K562 (cell line): ENCODE results near the gene MAPKAPK3. TPM values are rescaled to one million over a fixed set of nuclear protein-coding genes. Genes with fewer than 3 reads are reported as not detected.

Experiments
- ATAC-seq: fragments of 200-7000 bp; cut with Tn5 transposase; 3 replicates; pipeline ENCODE4 v1.9.1; 2020; ENCODE audit warnings: moderate library complexity
- BruUV-seq: library from RNA; stranded (reverse); fragments of 400-500 nt; replicated peaks from 2 replicates; lab custom pipeline; 2021; lab: Mats Ljungman, UMichigan
- CTCF ChIA-PET: fragments of 300-600 bp; formaldehyde crosslinking; extraction: SDS; loops from one replicate; lab custom pipeline; 2021; ENCODE audit warnings: low intra/inter-chr PET ratio; lab: Yijun Ruan, JAX
- POLR2A ChIA-PET: fragments of 300-600, 350-650 bp; sonication (Branson Sonifier 250); formaldehyde crosslinking; extraction: SDS; loops from one replicate; lab custom pipeline; 2021; ENCODE audit warnings: antibody characterized with exemption, inconsistent platforms; lab: Yijun Ruan, JAX
- DNase-seq, 4 experiments: peaks; one replicate each; pipeline versions ENCODE4 v3.0.0 to v3.0.0-alpha.2; 2011 to 2018; ENCODE audit warnings: low spot score in 3 of 4, mixed read lengths in 3 of 4; ENCODE audit errors: extremely low read depth in 1 of 4
- FAIRE-seq: peaks from 2 replicates; lab custom pipeline; 2011; peaks lifted over from hg19 to GRCh38; lab: Jason Lieb, UNC
- H2AFZ ChIP-seq: 2 replicates; pipeline ENCODE4 v1.6.0; 2011; ENCODE audit warnings: low read depth, low read length, control low read depth, inconsistent platforms
- H3K27ac ChIP-seq: fragments of 200-600 bp; 3 replicates; pipeline ENCODE4 v1.8.0; 2011; ENCODE audit warnings: low read depth, mild to moderate bottlenecking, control low read depth, inconsistent platforms, low read length, moderate library complexity, mixed read lengths; ENCODE audit errors: extremely low read depth
- H3K27me3 ChIP-seq, 2 experiments: fragments of 300-600 bp in 1 of 2; 2 replicates in 1 of 2; 3 replicates in 1 of 2; pipeline versions ENCODE4 v1.6.0 to v1.8.0; 2011; ENCODE audit warnings: inconsistent platforms in 2 of 2, low read length in 2 of 2, mild to moderate bottlenecking in 1 of 2, mixed read lengths in 1 of 2, moderate library complexity in 1 of 2; ENCODE audit not compliant: control insufficient read depth in 2 of 2, insufficient read depth in 2 of 2
- H3K36me3 ChIP-seq: fragments of 300-600 bp; 3 replicates; pipeline ENCODE4 v1.8.0; 2011; ENCODE audit warnings: mild to moderate bottlenecking, low read length, inconsistent platforms; ENCODE audit not compliant: control insufficient read depth, insufficient read depth
- H3K4me1 ChIP-seq, 2 experiments: fragments of 200-600 bp in 1 of 2; replicated peaks in 1 of 2; 2 replicates in 1 of 2; 3 replicates in 1 of 2; pipeline versions ENCODE4 v1.5.1 to v1.8.0; 2011; ENCODE audit warnings: inconsistent platforms in 2 of 2, low read length in 2 of 2, mild to moderate bottlenecking in 1 of 2, mixed read lengths in 1 of 2, moderate library complexity in 1 of 2; ENCODE audit not compliant: control insufficient read depth in 2 of 2, insufficient read depth in 2 of 2
- H3K4me2 ChIP-seq: 2 replicates; pipeline ENCODE4 v1.6.1; 2011; ENCODE audit warnings: low read length, control low read depth, inconsistent platforms, mixed read lengths; ENCODE audit not compliant: insufficient read depth
- H3K4me3 ChIP-seq: fragments of 200-600 bp; sonication (generic), shearing (Covaris generic); 2 replicates; pipeline ENCODE4 v1.5.1; 2016; ENCODE audit warnings: control low read depth, inconsistent platforms
- H3K79me2 ChIP-seq: fragments of 200-600 bp; 3 replicates; pipeline ENCODE4 v1.8.0; 2011; ENCODE audit warnings: low read length, inconsistent platforms; ENCODE audit not compliant: control insufficient read depth, insufficient read depth
- H3K9ac ChIP-seq, 2 experiments: 2 replicates each; pipeline versions ENCODE4 v1.6.0 to v1.6.1; 2011; ENCODE audit warnings: low read depth in 2 of 2, low read length in 2 of 2, control low read depth in 1 of 2, inconsistent platforms in 1 of 2, mild to moderate bottlenecking in 1 of 2, mixed read lengths in 1 of 2; ENCODE audit not compliant: insufficient read depth in 1 of 2
- H3K9me1 ChIP-seq: one replicate; pipeline ENCODE4 v1.6.0; 2011; ENCODE audit warnings: inconsistent platforms, mild to moderate bottlenecking, low read length, moderate library complexity; ENCODE audit not compliant: control insufficient read depth, insufficient read depth
- H3K9me3 ChIP-seq: replicated peaks from 2 replicates; pipeline ENCODE4 v1.5.1; 2011; ENCODE audit warnings: low read depth, low read length, inconsistent platforms; ENCODE audit not compliant: control insufficient read depth, insufficient read depth
- H4K20me1 ChIP-seq: replicated peaks from 2 replicates; pipeline ENCODE4 v1.6.1; 2011; ENCODE audit warnings: low read length, inconsistent platforms, mixed read lengths; ENCODE audit not compliant: control insufficient read depth, insufficient read depth
- CTBP1 ChIP-seq: fragments of 450-650 bp; IDR thresholded peaks from 2 replicates; pipeline ENCODE4 v1.6.1; 2016; ENCODE audit warnings: borderline replicate concordance
- EGR1 ChIP-seq: fragments of 450-650 bp; conservative IDR thresholded peaks from 2 replicates; pipeline ENCODE4 v1.6.1; 2017; ENCODE audit warnings: mild to moderate bottlenecking
- HDAC2 ChIP-seq: fragments of 450-650 bp; IDR thresholded peaks from 2 replicates; pipeline ENCODE4 v1.6.1; 2016; ENCODE audit warnings: mild to moderate bottlenecking
- HDGF ChIP-seq: fragments of 450-650 bp; IDR thresholded peaks from 2 replicates; pipeline ENCODE4 v1.6.1; 2016
- KLF13 ChIP-seq: fragments of 450-650 bp; IDR thresholded peaks from 2 replicates; pipeline ENCODE4 v1.6.1; 2016; ENCODE audit warnings: missing genetic modification characterization, low read depth, mild to moderate bottlenecking, missing compliant biosample characterization, moderate library complexity, borderline replicate concordance
- MCM2 ChIP-seq: fragments of 450-650 bp; IDR thresholded peaks from 2 replicates; pipeline ENCODE4 v1.6.1; 2017; ENCODE audit warnings: low read depth, mild to moderate bottlenecking
- NFIC ChIP-seq: fragments of 450-650 bp; IDR thresholded peaks from 2 replicates; pipeline ENCODE4 v1.6.1; 2017; ENCODE audit warnings: mild to moderate bottlenecking, inconsistent platforms
- PURB ChIP-seq: sonication (generic); formaldehyde crosslinking; IDR thresholded peaks from 2 replicates; pipeline ENCODE4 v1.9.0; 2021; ENCODE audit warnings: low read depth, mild to moderate bottlenecking, missing genetic modification reagents
- RBFOX2 ChIP-seq: fragments of 200-400 bp; formaldehyde crosslinking; IDR thresholded peaks from 2 replicates; pipeline ENCODE4 v1.6.1; 2017; ENCODE audit warnings: low read depth, mild to moderate bottlenecking, low read length, moderate library complexity
- RFX5 ChIP-seq: IDR thresholded peaks from 2 replicates; pipeline ENCODE4 v1.6.1; 2011; ENCODE audit warnings: low read depth, mild to moderate bottlenecking, improper control_type of control experiment, low read length
- SRF ChIP-seq, 2 experiments: fragments of 250-450, 450-650 bp in 1 of 2; sonication (Bioruptor Pico) in 1 of 2; sonication (generic) in 1 of 2; formaldehyde crosslinking; IDR thresholded peaks; 2 replicates each; pipeline versions ENCODE4 v1.5.0 to v1.5.1; 2020 to 2022; ENCODE audit warnings: mild to moderate bottlenecking in 1 of 2, missing genetic modification reagents in 1 of 2
- TAF9B ChIP-seq: fragments of 450-650 bp; IDR thresholded peaks from 2 replicates; pipeline ENCODE4 v1.6.1; 2018; ENCODE audit warnings: mild to moderate bottlenecking; ENCODE audit not compliant: partially characterized antibody
- ZBTB43 ChIP-seq: sonication (generic); formaldehyde crosslinking; IDR thresholded peaks from 2 replicates; pipeline ENCODE4 v1.8.0; 2023; ENCODE audit warnings: mild to moderate bottlenecking, missing genetic modification reagents
- ZNF212 ChIP-seq: fragments of 450-650 bp; formaldehyde crosslinking; IDR thresholded peaks from 2 replicates; pipeline ENCODE4 v1.4.0; 2020; ENCODE audit warnings: mild to moderate bottlenecking
- ZNF263 ChIP-seq: sonication (generic); formaldehyde crosslinking; IDR thresholded peaks from 2 replicates; pipeline ENCODE4 v1.8.0; 2022; ENCODE audit warnings: mild to moderate bottlenecking, missing genetic modification reagents, borderline replicate concordance
- WGBS: fragments of 100-300 bp; shearing (Covaris generic); methylation state at CpG from one replicate; pipeline ENCODE4 v1.1.6; 2016; ENCODE audit warnings: low coverage, mixed read lengths; ENCODE audit not compliant: insufficient coverage; ENCODE audit errors: missing lambda C conversion rate; 5-methylcytosine and 5-hydroxymethylcytosine counted together
- in situ Hi-C: fragments of 300-500 bp; cut with MboI; formaldehyde crosslinking; loops from 4 replicates; pipeline ENCODE4 v1.15.0; 2018; ENCODE audit warnings: inconsistent platforms, mixed read lengths
- intact Hi-C: fragments of 100-400 bp; cut with micrococcal nuclease; formaldehyde crosslinking; loops from 2 replicates; pipeline ENCODE4 v1.14.2; 2022
- polyA plus RNA-seq, 8 experiments: library from polyadenylated mRNA; depleted of rRNA in 4 of 8; stranded (reverse) in 5 of 8; unstranded in 3 of 8; fragments of >200 nt; fragmentation: Nextera tagmentation in 2 of 8; fragmentation: Illumina TruSeq in 1 of 8; extraction: Ambion mirVana in 2 of 8; extraction: Trizol in 1 of 8; gene quantifications; 2 replicates each; pipeline versions ENCODE4 v1.2.1 to v1.2.3, GENCODE V29; 2011 to 2014; ENCODE audit warnings: inconsistent platforms in 1 of 8, missing spikeins in 1 of 8
- total RNA-seq, 7 experiments: library from RNA; depleted of rRNA in 6 of 7; stranded (reverse); fragments of >200 nt in 6 of 7; fragmentation: Illumina TruSeq in 2 of 7; extraction: Trizol in 2 of 7; gene quantifications; 2 replicates each; pipeline versions ENCODE4 v1.2.1 to v1.2.3, GENCODE V29; 2011 to 2021; ENCODE audit warnings: low replicate concordance in 1 of 7
- TF ChIP-seq, protein P1 (sequence below): sonication (generic); formaldehyde crosslinking; IDR thresholded peaks from 2 replicates; pipeline ENCODE4 v1.9.0; 2022; ENCODE audit warnings: mild to moderate bottlenecking, missing genetic modification reagents
- TF ChIP-seq, protein P2 (sequence below): sonication (generic); formaldehyde crosslinking; IDR thresholded peaks from 2 replicates; pipeline ENCODE4 v1.8.0; 2022; ENCODE audit warnings: mild to moderate bottlenecking, missing genetic modification reagents

Gene MAPKAPK3
- total and polyA plus RNA-seq, 9 of the 15 experiments (the other 6 are each of a cell fraction or from before 2014, with no cell fraction given), result 8.0 to 56.4 (median 41.2) TPM

DNA sequence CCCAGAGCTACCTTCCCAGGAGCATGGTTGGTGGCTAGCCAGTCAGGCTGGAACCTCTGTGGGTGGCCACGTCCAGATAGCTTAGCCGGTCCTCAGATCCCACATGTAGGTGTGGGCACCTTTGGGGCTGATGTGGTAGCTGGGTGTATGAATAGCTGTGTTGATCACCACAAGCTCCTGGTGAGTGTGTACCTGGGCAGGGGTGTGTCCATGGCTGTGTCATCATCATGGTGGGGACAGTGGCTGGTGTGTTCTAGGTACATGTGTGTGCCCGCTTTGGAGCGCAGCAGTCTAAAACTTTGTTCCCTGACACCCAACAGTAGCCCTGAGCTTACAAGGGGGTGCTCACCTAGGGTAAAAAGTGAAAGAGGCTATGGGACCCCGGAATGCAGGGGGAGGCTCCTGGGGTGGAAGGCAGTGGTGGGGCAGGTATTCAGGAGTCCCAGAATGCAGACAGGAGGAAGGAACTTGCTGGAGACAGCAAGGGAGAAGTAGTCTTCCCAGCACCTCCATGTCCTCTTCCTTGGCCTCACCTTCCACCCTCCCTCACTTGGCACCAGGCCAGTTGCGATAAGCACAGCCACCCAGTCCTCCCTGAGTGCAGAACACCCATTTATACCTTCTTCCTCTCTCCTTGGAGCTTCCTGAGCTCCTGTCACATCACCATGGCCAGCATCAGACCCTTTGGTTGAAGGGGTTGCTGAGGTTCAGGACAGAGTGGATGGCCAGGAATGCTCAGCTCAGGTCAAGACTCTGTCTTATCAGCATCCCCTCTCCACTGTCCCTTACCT lies 6.6 kb upstream of the MAPKAPK3 start (continued):
- TF ChIP-seq SRF (CRISPR knock-in tag; IDR thresholded peaks at IDR 0.05) (peak in 1 of 2 experiments; percentile 40; a peak in 1 of 4 replicates), ZNF263 (CRISPR knock-in tag) (peak; percentile 46; the same call in 1 of the 2 replicates), TAF9B (peak; percentile 24), ZNF212 (CRISPR knock-in tag) (no peak), CTBP1 (peak; percentile 23; the same call in 1 of the 2 replicates), RBFOX2 (0 out of 2 replicates have a peak, but pooled peaks have one; percentile 37), PURB (CRISPR knock-in tag) (no peak), HDAC2 (0 out of 2 replicates have a peak, but pooled peaks have one; percentile 31), RFX5 (no peak), NFIC (peak; percentile 100)

GRCh38 chr3:50610992-50611463 lies 5.9 kb upstream of the MAPKAPK3 start:
- Histone ChIP-seq H3K9me3 (no peaks in the 10 kb centered on the region), H3K27ac (peak overlapping the region; percentile 85), H3K79me2 (peaks cover 74% of the 10 kb centered on the region), H3K4me3 (peak overlapping the region; percentile 87), H3K9ac (peak overlapping the region; percentile 87 to 94), H3K27me3 (no peaks in the 10 kb centered on the region), H3K9me1 (no peaks in the 10 kb centered on the region), H3K36me3 (peaks cover 49% of the 10 kb centered on the region), H4K20me1 (peaks cover 31% of the 10 kb centered on the region), H3K4me1 (peaks cover 18 to 36% of the 10 kb centered on the region in 2 experiments; a peak in 4 of 5 replicates), H2AFZ (no peak overlapping the region), H3K4me2 (peak overlapping the region; percentile 95)
- CTCF ChIA-PET, result no interaction called here
- TF ChIP-seq MCM2, result no peak
- 0 out of 2 replicates have a peak, but pooled peaks have one; percentile 20 for TF ChIP-seq ZBTB43 (CRISPR knock-in tag)
- TF ChIP-seq, protein P1, sequence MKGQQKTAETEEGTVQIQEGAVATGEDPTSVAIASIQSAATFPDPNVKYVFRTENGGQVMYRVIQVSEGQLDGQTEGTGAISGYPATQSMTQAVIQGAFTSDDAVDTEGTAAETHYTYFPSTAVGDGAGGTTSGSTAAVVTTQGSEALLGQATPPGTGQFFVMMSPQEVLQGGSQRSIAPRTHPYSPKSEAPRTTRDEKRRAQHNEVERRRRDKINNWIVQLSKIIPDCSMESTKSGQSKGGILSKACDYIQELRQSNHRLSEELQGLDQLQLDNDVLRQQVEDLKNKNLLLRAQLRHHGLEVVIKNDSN (CRISPR knock-in tag), result 0 out of 2 replicates have a peak, but pooled peaks have one; percentile 13
- TF ChIP-seq, protein P2, sequence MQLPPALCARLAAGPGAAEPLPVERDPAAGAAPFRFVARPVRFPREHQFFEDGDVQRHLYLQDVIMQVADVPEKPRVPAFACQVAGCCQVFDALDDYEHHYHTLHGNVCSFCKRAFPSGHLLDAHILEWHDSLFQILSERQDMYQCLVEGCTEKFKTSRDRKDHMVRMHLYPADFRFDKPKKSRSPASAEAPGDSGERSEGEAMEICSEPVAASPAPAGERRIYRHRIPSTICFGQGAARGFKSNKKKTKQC (CRISPR knock-in tag), result 0 out of 2 replicates have a peak, but pooled peaks have one; percentile 4
- 0 out of 2 replicates have a peak, but pooled peaks have one; percentile 16 for TF ChIP-seq HDGF
- 0 out of 2 replicates have a peak, but pooled peaks have one; percentile 53 for TF ChIP-seq EGR1
- no peak for TF ChIP-seq KLF13 (tag)
- DNase-seq, result no peak
- FAIRE-seq, result no peak
- in situ Hi-C loops (loop anchor here (5.0 kb wide), 1 partner anchor 34 kb away; no protein-coding TSS in a partner anchor), intact Hi-C loops (loop anchor here (1.0 to 10.0 kb wide), 3 partner anchors 21 to 774 kb away; partner anchors contain the start of genes MANF and TMEM115)
- WGBS, result 0% methylated on average over 6 of the region's 10 CpGs
- POLR2A ChIA-PET, result interaction anchor here (0.6 to 2.0 kb wide), 8 partner anchors 13 to 148 kb away, joined by 3 to 10 read pairs (median 4); partner anchors contain the start of gene HEMK1
- no peak for ATAC-seq
- TSS peak; percentile 44 for BruUV-seq
